ENCODE data around the gene NUDC.

- no peak for TF ChIP-seq CTCF (conservative IDR thresholded peaks at IDR 0.05; ENCODE audit: low read depth, low read length)
- TF ChIP-seq EZH2 (IDR thresholded peaks at IDR 0.05; ENCODE audit: low read length, unreplicated experiment): no peak
- TF ChIP-seq EZH2phosphoT487 (IDR thresholded peaks at IDR 0.05; ENCODE audit: borderline replicate concordance, low read length): no peak
Observed at GRCh38 chr1:26938659-26939025, 17.1 kb downstream of the NUDC start.
